Stomach (tissue), 9 donors: ENCODE results near the gene CENPX. TPM values are rescaled to one million over a fixed set of nuclear protein-coding genes. Genes with fewer than 3 reads are reported as not detected.
A peak's percentile ranks its signal among the peaks of the same experiment; 100 is the strongest.

Experiments used
- DNase-seq, 2 donors: peaks; one replicate each; pipeline versions ENCODE4 v3.0.0 to v3.0.0-alpha.2; 2013 to 2019
- H3K27ac ChIP-seq, 5 donors: fragments of 200-600 bp in 4 of 5; sonication (generic) in 4 of 5; one replicate each; pipeline ENCODE4 v1.5.1; 2013 to 2019; ENCODE audit warnings: mild to moderate bottlenecking in 1 of 5, moderate library complexity in 1 of 5
- H3K27me3 ChIP-seq, 3 donors: fragments of 200-600 bp; sonication (generic); one replicate each; pipeline ENCODE4 v1.5.1; 2017 to 2019; ENCODE audit warnings: mixed run types in 1 of 3
- H3K36me3 ChIP-seq, 4 donors: fragments of 200-600 bp; sonication (generic); 1 replicate in 3 of 4; 2 replicates in 1 of 4; pipeline ENCODE4 v1.5.1; 2016 to 2019
- H3K4me1 ChIP-seq, 4 donors: fragments of 200-600 bp; sonication (generic); one replicate each; pipeline ENCODE4 v1.5.1; 2016 to 2019
- H3K4me3 ChIP-seq, 4 donors: fragments of 200-600 bp; sonication (generic) in 3 of 4; one replicate each; pipeline ENCODE4 v1.5.1; 2016 to 2019; ENCODE audit warnings: mild to moderate bottlenecking in 1 of 4
- H3K9me3 ChIP-seq, 4 donors: fragments of 200-600 bp; sonication (generic); one replicate each; pipeline ENCODE4 v1.5.1; 2016 to 2019
- EP300 ChIP-seq: sonication (generic); formaldehyde crosslinking; IDR thresholded peaks from one replicate; pipeline ENCODE4 v1.6.1; 2017; ENCODE audit warnings: antibody characterized with exemption
- POLR2A ChIP-seq, 4 donors: fragments of 450-650 bp; IDR thresholded peaks; one replicate each; pipeline ENCODE4 v1.6.1; 2016; ENCODE audit warnings: antibody characterized with exemption in 4 of 4, control low read depth in 2 of 4, mild to moderate bottlenecking in 1 of 4, moderate library complexity in 1 of 4
- POLR2AphosphoS5 ChIP-seq, 3 donors: sonication (generic); formaldehyde crosslinking; IDR thresholded peaks; one replicate each; pipeline ENCODE4 v1.6.1; 2016; ENCODE audit warnings: antibody characterized with exemption in 3 of 3
- WGBS, 5 donors: extraction: QIAGEN DNeasy Blood & Tissue Kit in 3 of 5; methylation state at CpG; one replicate each; pipeline versions ENCODE4 v1.1.5 to v1.1.7; 2013 to 2018; 5-methylcytosine and 5-hydroxymethylcytosine counted together
- intact Hi-C: fragments of 100-400 bp; cut with DNase I; formaldehyde crosslinking; loops from one replicate; pipeline ENCODE4 v1.15.1; 2023; ENCODE audit warnings: low total_unique reads
- polyA plus RNA-seq, 3 donors: library from polyadenylated mRNA; stranded (reverse); fragments of 200-250 nt; gene quantifications; one replicate each; pipeline ENCODE4 v1.2.3, GENCODE V29; 2013
- total RNA-seq, 5 donors: library from RNA; depleted of rRNA; stranded (reverse); fragments of >200 nt; gene quantifications; one replicate each; pipeline versions ENCODE4 v1.1.0 to v1.2.3, GENCODE V29; 2014 to 2016
- TF ChIP-seq, protein P1 (sequence below), 7 experiments: fragments of 450-650 bp in 4 of 7; fragments of 200-600 bp in 3 of 7; sonication (generic) in 3 of 7; IDR thresholded peaks; one replicate each; pipeline ENCODE4 v1.5.1; 2016 to 2019; ENCODE audit warnings: antibody characterized with exemption in 7 of 7, control low read depth in 2 of 7, mild to moderate bottlenecking in 1 of 7
- donor health status: healthy with polysubstance abuse.
- donor health status: Bipolar disorder and iron deficiency.
- donor health status: healthy.

CENPX gene
- total and polyA plus RNA-seq, 8 donors = 22.0 to 231 (median 151) TPM

DNA sequence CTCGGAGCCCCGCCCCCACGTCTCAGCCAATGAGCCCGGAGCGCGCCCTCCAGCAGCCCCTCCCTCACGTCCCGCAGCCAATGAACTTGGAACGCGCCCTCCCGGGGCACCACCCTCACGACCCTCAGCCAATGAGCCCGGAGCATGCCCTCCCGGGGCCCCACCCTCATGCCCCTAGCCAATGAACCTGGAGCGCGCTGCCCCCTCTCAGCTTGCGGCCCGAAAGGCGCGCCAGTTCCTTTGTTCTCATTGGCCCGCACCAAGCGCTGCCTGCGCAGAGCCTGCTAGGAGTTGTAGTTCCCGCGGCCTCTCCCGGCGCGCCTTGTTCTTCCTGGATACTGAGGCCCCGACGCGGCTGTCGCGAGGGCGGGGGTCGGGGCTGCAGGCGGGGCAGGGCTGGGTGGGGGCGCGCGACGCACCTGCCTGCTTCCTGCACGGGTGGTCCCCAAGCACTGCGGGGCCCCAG, 336 bp upstream of the CENPX start, which contains the start of gene LRRC45:
Gene LRRC45, plus strand, starts transcription at position 325 of the 466 bp plus-strand sequence. CDS start 339 bp downstream, outside the sequence.
- Histone ChIP-seq H3K9me3 (no peaks in the 10 kb centered on the region), H3K36me3 (peaks cover 0 to 29% (median 20%) of the 10 kb centered on the region in 4 donors), H3K4me1 (peaks cover 40 to 65% (median 61%) of the 10 kb centered on the region in 4 donors), H3K27me3 (no peaks in the 10 kb centered on the region), H3K4me3 (peak within 1 kb of the TSS; percentile 79 to 98 (median 88)), H3K27ac (peak within 1 kb of the TSS; percentile 81 to 90 (median 88))
- intact Hi-C loops = no loop called here
- peak; percentile 100 for DNase-seq
- peak in 1 of 3 donors; percentile 29 for TF ChIP-seq POLR2AphosphoS5 (IDR thresholded peaks at IDR 0.05)
- TF ChIP-seq, protein P1, sequence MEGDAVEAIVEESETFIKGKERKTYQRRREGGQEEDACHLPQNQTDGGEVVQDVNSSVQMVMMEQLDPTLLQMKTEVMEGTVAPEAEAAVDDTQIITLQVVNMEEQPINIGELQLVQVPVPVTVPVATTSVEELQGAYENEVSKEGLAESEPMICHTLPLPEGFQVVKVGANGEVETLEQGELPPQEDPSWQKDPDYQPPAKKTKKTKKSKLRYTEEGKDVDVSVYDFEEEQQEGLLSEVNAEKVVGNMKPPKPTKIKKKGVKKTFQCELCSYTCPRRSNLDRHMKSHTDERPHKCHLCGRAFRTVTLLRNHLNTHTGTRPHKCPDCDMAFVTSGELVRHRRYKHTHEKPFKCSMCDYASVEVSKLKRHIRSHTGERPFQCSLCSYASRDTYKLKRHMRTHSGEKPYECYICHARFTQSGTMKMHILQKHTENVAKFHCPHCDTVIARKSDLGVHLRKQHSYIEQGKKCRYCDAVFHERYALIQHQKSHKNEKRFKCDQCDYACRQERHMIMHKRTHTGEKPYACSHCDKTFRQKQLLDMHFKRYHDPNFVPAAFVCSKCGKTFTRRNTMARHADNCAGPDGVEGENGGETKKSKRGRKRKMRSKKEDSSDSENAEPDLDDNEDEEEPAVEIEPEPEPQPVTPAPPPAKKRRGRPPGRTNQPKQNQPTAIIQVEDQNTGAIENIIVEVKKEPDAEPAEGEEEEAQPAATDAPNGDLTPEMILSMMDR (IDR thresholded peaks at IDR 0.05) = no peak
- 0% methylated on average over 9 to 42 of the region's 42 CpGs; no CpG with 5 or more reads in 1 of the 5 donors for WGBS, 5 donors

GRCh38 chr17:82021900-82022309, 773 bp downstream of the CENPX start:
- DNase-seq = no peak
- Histone ChIP-seq H3K4me1 (peaks cover 40 to 68% (median 63%) of the 10 kb centered on the region in 4 donors), H3K9me3 (no peaks in the 10 kb centered on the region), H3K36me3 (peaks cover 0 to 24% (median 17%) of the 10 kb centered on the region in 4 donors), H3K27me3 (no peaks in the 10 kb centered on the region), H3K27ac (peak overlapping the region; percentile 81 to 90 (median 88)), H3K4me3 (peak overlapping the region; percentile 79 to 98 (median 88))
- TF ChIP-seq, protein P1 (IDR thresholded peaks at IDR 0.05) = no peak
- TF ChIP-seq EP300 (no peak), POLR2AphosphoS5 (IDR thresholded peaks at IDR 0.05) (no peak), POLR2A (IDR thresholded peaks at IDR 0.05) (no peak)
- 3 to 10% (median 6%) methylated on average over 4 to 10 of the region's 10 CpGs for WGBS, 5 donors
- intact Hi-C loops = no loop called here

DNA sequence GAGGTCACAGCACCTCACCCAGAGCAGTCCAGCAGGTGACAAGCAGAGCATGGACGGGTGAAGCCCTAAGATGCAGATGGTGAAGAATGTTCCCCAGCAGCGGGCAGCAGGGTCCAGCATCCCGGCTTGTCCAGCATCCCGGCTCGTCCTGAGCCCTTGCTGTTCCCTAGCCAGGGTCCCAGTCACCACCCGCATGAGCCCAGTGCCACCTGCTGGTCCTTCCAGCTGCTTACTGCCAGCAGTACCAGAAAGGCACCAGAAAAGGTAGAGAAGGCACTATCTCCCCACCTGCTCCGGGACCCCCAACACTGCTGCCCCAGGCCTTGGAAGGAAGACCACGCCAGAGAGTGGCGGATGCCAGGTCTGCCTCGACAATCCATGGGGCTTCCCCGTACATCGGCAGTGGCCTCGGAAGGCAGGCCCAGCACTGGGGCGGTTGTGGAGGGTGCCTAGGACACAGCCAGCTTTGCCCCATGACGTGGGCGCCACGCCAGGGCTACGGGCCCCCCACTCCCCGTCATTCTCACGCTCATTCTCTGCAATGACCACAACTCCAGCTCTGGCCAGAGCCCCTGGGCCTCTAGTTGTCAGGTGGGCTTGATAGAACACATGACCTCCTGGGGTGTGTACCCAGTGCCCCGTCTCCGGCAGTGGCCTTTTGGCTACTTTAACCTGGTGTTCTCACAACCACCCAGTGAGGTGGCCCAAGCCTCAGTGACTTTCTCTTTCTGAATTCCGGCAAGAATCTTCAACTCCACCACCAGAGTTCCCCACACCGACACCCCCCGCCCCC, 1.4 kb downstream of the CENPX start:
- 15 to 29% (median 18%) methylated on average over 18 to 25 of the region's 25 CpGs for WGBS, 5 donors
- peaks cover 0 to 21% (median 15%) of the 10 kb centered on the region in 4 donors for H3K36me3 ChIP-seq
- H3K27ac ChIP-seq = peak overlapping the region; percentile 81 to 90 (median 88)

DNA sequence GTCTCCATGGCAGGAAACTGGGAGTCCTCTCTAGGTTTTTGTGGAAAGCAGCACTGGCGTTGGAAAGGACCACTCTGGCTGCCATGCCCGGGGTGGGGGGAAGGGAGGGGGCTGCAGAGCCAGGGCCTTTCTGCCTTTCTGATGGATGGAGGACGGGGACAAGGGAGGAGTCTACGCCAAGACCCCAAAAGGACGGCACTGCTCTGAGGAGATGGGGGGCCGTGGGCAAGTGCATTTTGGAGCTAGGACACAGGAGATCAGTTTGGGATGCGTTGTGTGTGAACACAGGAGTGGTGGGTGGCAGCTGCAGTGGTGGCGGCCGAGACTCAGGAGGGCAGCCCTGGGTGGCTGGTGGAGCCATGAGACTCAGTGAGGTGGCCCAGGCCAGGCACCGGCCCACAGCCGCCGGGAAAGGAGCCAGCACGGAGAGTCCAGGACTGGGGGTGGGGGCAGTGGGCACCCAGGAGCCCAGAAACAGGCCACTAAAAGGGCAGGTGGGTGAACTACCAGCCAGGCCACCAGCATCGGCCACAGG, 2.0 kb downstream of the CENPX start:
- intact Hi-C loops = no loop called here
- H3K36me3 ChIP-seq = peaks cover 0 to 17% (median 15%) of the 10 kb centered on the region in 4 donors
- 60 to 73% (median 66%) methylated on average over 12 to 14 of the region's 14 CpGs for WGBS, 5 donors
- peaks cover 40 to 70% (median 64%) of the 10 kb centered on the region in 4 donors for H3K4me1 ChIP-seq
- DNase-seq = no peak
- H3K27me3 ChIP-seq = no peaks in the 10 kb centered on the region
- peak overlapping the region in 1 of 4 donors; percentile 98 for H3K4me3 ChIP-seq
- TF ChIP-seq POLR2A (IDR thresholded peaks at IDR 0.05) = no peak
- TF ChIP-seq, protein P1 (IDR thresholded peaks at IDR 0.05) = no peak
- TF ChIP-seq POLR2AphosphoS5 (IDR thresholded peaks at IDR 0.05) = no peak
- TF ChIP-seq EP300 = no peak
- no peak overlapping the region for H3K27ac ChIP-seq
- no peaks in the 10 kb centered on the region for H3K9me3 ChIP-seq

More for the DNA sequence above, 1.4 kb downstream of the CENPX start:
- no peaks in the 10 kb centered on the region for H3K27me3 ChIP-seq
- TF ChIP-seq, protein P1 (IDR thresholded peaks at IDR 0.05) = peak in 5 of 7 experiments; percentile 50 to 90 (median 62)
- TF ChIP-seq EP300 (no peak), POLR2AphosphoS5 (IDR thresholded peaks at IDR 0.05) (peak in 1 of 3 donors; percentile 49)
- H3K4me1 ChIP-seq = peaks cover 40 to 70% (median 64%) of the 10 kb centered on the region in 4 donors
- intact Hi-C loops = no loop called here
- no peaks in the 10 kb centered on the region for H3K9me3 ChIP-seq
- peak overlapping the region; percentile 79 to 98 (median 88) for H3K4me3 ChIP-seq
- peak; percentile 81 to 89 for DNase-seq
